Neural cell (in vitro differentiated cells): ENCODE results near the gene SLAMF9.

Experiments used
- CTCF ChIP-seq: fragments of 450-650 bp; IDR thresholded peaks from 2 replicates; pipeline ENCODE4 v1.5.1; 2014; ENCODE audit warnings: antibody characterized with exemption, mild to moderate bottlenecking, moderate library complexity; ENCODE audit not compliant: poor library complexity, severe bottlenecking
- EP300 ChIP-seq: fragments of 450-650 bp; conservative IDR thresholded peaks from 2 replicates; pipeline ENCODE4 v1.6.1; 2014; ENCODE audit warnings: antibody characterized with exemption, mild to moderate bottlenecking, moderate library complexity; ENCODE audit not compliant: poor library complexity, severe bottlenecking
- EZH2 ChIP-seq: fragments of 200-600, 300-800 bp; shearing (Covaris generic), sonication (generic); IDR thresholded peaks from 2 replicates; pipeline ENCODE4 v1.6.1; 2014; ENCODE audit warnings: antibody characterized with exemption, low read length, borderline replicate concordance, mild to moderate bottlenecking; ENCODE audit not compliant: insufficient read depth, poor library complexity, severe bottlenecking
- MXI1 ChIP-seq: fragments of 450-650 bp; conservative IDR thresholded peaks from 2 replicates; pipeline ENCODE4 v1.6.1; 2014; ENCODE audit warnings: antibody characterized with exemption, mild to moderate bottlenecking; ENCODE audit not compliant: poor library complexity, severe bottlenecking
- POLR2AphosphoS5 ChIP-seq: IDR thresholded peaks from 2 replicates; pipeline ENCODE4 v1.6.1; 2012
- RAD21 ChIP-seq: fragments of 450-650 bp; conservative IDR thresholded peaks from 2 replicates; pipeline ENCODE4 v1.6.1; 2014; ENCODE audit warnings: antibody characterized with exemption, mild to moderate bottlenecking, moderate library complexity
- TAF1 ChIP-seq: IDR thresholded peaks from 2 replicates; pipeline ENCODE4 v1.6.1; 2012; ENCODE audit warnings: low read depth
- TF ChIP-seq, protein P1 (sequence below): IDR thresholded peaks from 2 replicates; pipeline ENCODE4 v1.6.1; 2012; ENCODE audit warnings: borderline replicate concordance

- TF ChIP-seq RAD21 (no peak), CTCF (no peak), EZH2 (no peak), POLR2AphosphoS5 (no peak), EP300 (no peak), MXI1 (no peak), TAF1 (no peak)
- TF ChIP-seq, protein P1, sequence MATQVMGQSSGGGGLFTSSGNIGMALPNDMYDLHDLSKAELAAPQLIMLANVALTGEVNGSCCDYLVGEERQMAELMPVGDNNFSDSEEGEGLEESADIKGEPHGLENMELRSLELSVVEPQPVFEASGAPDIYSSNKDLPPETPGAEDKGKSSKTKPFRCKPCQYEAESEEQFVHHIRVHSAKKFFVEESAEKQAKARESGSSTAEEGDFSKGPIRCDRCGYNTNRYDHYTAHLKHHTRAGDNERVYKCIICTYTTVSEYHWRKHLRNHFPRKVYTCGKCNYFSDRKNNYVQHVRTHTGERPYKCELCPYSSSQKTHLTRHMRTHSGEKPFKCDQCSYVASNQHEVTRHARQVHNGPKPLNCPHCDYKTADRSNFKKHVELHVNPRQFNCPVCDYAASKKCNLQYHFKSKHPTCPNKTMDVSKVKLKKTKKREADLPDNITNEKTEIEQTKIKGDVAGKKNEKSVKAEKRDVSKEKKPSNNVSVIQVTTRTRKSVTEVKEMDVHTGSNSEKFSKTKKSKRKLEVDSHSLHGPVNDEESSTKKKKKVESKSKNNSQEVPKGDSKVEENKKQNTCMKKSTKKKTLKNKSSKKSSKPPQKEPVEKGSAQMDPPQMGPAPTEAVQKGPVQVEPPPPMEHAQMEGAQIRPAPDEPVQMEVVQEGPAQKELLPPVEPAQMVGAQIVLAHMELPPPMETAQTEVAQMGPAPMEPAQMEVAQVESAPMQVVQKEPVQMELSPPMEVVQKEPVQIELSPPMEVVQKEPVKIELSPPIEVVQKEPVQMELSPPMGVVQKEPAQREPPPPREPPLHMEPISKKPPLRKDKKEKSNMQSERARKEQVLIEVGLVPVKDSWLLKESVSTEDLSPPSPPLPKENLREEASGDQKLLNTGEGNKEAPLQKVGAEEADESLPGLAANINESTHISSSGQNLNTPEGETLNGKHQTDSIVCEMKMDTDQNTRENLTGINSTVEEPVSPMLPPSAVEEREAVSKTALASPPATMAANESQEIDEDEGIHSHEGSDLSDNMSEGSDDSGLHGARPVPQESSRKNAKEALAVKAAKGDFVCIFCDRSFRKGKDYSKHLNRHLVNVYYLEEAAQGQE: no peak
Observed at GRCh38 chr1:159990005-159990404, 36.0 kb upstream of the SLAMF9 start.
